ENCODE data around the gene PDIA5. TPM values are rescaled to one million over a fixed set of nuclear protein-coding genes. Genes with fewer than 3 reads are reported as not detected.

Gene PDIA5
- total RNA-seq, 1 experiment from 2014 or later: 53.6 TPM

DNA sequence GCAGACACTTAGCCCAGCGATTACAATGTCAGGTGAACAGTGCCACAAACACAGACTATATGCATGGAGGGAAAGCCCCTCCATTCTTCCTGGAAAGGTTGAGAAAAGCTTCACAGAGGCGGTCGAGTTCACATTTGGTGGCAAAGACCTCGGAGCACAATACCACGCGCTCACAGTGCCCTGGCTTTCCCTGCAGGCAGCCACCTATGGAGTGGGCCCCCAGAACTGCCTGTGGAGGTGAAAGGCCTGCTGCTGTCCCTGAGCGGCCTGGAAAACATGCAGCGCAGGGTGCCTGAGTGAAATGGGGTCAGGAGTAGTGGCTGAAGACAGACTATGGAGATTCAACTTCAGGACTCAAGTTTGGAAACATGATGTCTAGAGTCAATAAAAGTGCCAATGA, 26.9 kb downstream of the PDIA5 start:
- in situ Hi-C loops (cut with HindIII; ENCODE audit: low pct_unique_long_range_greater_than_20kb, low sequenced_read_pairs): no loop called here
- BruUV-seq (replicated peaks): no TSS peak
- POLR2A ChIA-PET: no interaction called here
- DNase-seq (ENCODE audit: low read depth, low spot score) (no peak), ATAC-seq (no peak)
- Histone ChIP-seq H3K36me3 (ENCODE audit: control insufficient read depth, insufficient read depth, low read length) (no peaks in the 10 kb centered on the region; the same call in 1 of the 2 replicates), H3K27ac (ENCODE audit: low read length) (no peak overlapping the region), H3K4me3 (ENCODE audit: low read depth in 2 of 2, low read length in 2 of 2) (no peak overlapping the region), H3K27me3 (ENCODE audit: control insufficient read depth, insufficient read depth, low read length) (no peaks in the 10 kb centered on the region), H3K9me3 (ENCODE audit: control insufficient read depth, insufficient read depth, low read depth, low read length) (no peaks in the 10 kb centered on the region), H3K4me1 (ENCODE audit: control insufficient read depth, insufficient read depth, low read length) (peaks cover 12% of the 10 kb centered on the region)
- CTCF ChIA-PET: no interaction called here
- TF ChIP-seq, protein P1, sequence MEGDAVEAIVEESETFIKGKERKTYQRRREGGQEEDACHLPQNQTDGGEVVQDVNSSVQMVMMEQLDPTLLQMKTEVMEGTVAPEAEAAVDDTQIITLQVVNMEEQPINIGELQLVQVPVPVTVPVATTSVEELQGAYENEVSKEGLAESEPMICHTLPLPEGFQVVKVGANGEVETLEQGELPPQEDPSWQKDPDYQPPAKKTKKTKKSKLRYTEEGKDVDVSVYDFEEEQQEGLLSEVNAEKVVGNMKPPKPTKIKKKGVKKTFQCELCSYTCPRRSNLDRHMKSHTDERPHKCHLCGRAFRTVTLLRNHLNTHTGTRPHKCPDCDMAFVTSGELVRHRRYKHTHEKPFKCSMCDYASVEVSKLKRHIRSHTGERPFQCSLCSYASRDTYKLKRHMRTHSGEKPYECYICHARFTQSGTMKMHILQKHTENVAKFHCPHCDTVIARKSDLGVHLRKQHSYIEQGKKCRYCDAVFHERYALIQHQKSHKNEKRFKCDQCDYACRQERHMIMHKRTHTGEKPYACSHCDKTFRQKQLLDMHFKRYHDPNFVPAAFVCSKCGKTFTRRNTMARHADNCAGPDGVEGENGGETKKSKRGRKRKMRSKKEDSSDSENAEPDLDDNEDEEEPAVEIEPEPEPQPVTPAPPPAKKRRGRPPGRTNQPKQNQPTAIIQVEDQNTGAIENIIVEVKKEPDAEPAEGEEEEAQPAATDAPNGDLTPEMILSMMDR (IDR thresholded peaks at IDR 0.05): no peak
- TF ChIP-seq SIN3A (IDR thresholded peaks at IDR 0.05; ENCODE audit: borderline replicate concordance, insufficient read depth, low read depth, low read length) (no peak), TCF7L2 (IDR thresholded peaks at IDR 0.05; ENCODE audit: low read depth, low read length) (no peak), POLR2AphosphoS5 (IDR thresholded peaks at IDR 0.05; ENCODE audit: low read depth, low read length) (no peak), REST (IDR thresholded peaks at IDR 0.05; ENCODE audit: insufficient read depth in 1 of 2, low read depth in 2 of 2, low read length in 1 of 2) (no peak)
- intact Hi-C loops (cut with micrococcal nuclease; ENCODE audit: unreplicated experiment): no loop called here

DNA sequence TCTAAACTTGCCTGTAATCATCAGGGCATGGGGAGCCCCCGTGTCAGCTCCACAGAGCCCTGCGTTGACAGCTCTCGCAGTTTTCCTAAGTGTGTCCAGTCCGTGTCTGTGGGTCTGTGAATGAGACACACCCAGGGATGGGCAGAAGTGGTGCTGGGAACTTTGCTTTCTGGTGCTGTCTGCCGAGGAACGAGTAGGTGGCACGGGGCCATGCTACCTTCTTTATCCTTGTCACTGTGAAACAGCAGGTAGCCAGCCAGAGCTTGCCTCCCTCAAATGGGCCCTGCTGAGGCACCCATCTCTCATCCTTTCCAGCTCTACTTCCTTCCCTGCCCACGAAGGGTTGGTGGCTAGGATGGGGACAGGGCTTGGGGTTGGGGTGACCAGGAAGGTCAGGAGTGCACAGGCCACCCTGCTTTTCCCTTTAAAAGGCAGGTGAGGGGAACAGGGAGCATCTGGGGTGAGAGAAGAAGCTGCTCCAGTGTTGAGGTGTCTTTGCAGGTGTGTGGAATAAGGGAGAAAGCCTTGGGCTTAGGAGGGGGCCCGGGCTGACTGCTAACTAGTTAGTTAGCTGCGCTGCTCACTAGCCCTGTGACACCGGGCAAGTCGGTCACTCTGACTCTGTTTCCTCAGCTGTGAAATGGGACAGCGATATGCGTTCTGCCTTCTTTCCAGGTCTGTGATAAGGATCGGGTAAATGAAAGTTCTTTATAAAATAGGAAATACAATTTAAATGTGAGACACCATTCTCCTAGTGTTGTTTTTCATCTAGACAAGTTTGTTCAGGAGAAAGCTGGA, 27.9 kb downstream of the PDIA5 start:
- Histone ChIP-seq H3K9me3 (ENCODE audit: control insufficient read depth, insufficient read depth, low read depth, low read length) (no peaks in the 10 kb centered on the region), H3K36me3 (ENCODE audit: control insufficient read depth, insufficient read depth, low read length) (no peaks in the 10 kb centered on the region; the same call in 1 of the 2 replicates), H3K4me3 (ENCODE audit: low read depth in 2 of 2, low read length in 2 of 2) (no peak overlapping the region), H3K27ac (ENCODE audit: low read length) (no peak overlapping the region), H3K27me3 (ENCODE audit: control insufficient read depth, insufficient read depth, low read length) (no peaks in the 10 kb centered on the region), H3K4me1 (ENCODE audit: control insufficient read depth, insufficient read depth, low read length) (peaks cover 7% of the 10 kb centered on the region; the same call in 1 of the 2 replicates)
- in situ Hi-C loops (cut with HindIII; ENCODE audit: low pct_unique_long_range_greater_than_20kb, low sequenced_read_pairs) (no loop called here), intact Hi-C loops (cut with micrococcal nuclease; ENCODE audit: unreplicated experiment) (no loop called here)
- TF ChIP-seq TCF7L2 (IDR thresholded peaks at IDR 0.05; ENCODE audit: low read depth, low read length) (no peak), SIN3A (IDR thresholded peaks at IDR 0.05; ENCODE audit: borderline replicate concordance, insufficient read depth, low read depth, low read length) (no peak), REST (IDR thresholded peaks at IDR 0.05; ENCODE audit: insufficient read depth in 1 of 2, low read depth in 2 of 2, low read length in 1 of 2) (no peak), POLR2AphosphoS5 (IDR thresholded peaks at IDR 0.05; ENCODE audit: low read depth, low read length) (no peak)
- TF ChIP-seq, protein P1 (IDR thresholded peaks at IDR 0.05): no peak
- ChIA-PET CTCF (no interaction called here), POLR2A (interaction anchor here (0.7 kb wide), 1 partner anchor 120 kb away, joined by 8 read pairs; no protein-coding TSS in a partner anchor)
- no TSS peak for BruUV-seq (replicated peaks)
- DNase-seq (ENCODE audit: low read depth, low spot score): no peak
- no peak for ATAC-seq
